GM12872 (cell line): Measurements from ENCODE around the gene TIMP2.

ENCODE experiments used
- TF ChIP-seq, protein P1 (sequence below): IDR thresholded peaks from 3 replicates; pipeline ENCODE4 v1.5.1; 2011; ENCODE audit warnings: low read depth, mild to moderate bottlenecking, low read length, moderate library complexity; ENCODE audit not compliant: insufficient read depth

TIMP2 gene

DNA sequence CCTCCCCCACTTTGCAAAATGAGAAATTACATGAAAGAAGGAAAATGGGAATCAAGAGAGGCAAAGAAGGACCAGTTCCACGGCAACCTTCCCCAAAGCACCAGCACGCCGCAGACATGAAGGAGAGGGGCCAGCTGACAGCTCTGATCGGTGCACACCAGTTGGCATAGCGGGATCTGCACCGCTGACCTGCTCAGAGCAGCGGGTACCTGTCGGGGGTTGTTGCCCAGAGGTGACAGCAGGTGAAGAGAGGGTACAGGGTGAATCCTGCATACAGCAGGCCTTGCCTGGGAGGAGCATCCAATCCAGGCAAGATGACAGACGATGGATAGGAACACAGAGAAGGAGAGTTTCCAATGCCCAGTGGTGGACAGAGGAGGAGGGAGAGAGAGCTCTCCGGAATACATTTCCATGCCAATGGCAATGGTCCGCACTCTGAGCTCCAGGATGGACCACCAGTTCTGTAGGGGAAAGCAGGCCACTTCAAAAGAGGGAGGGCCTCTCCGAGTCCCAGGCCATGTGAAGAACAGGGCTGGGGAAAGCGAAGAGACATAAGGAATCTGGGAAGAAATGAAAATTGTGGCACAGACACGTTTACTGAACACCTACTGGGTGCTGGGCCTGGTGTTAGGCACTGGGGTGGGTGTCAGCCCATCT is 46.2 kb downstream of the TIMP2 start:
- TF ChIP-seq, protein P1, sequence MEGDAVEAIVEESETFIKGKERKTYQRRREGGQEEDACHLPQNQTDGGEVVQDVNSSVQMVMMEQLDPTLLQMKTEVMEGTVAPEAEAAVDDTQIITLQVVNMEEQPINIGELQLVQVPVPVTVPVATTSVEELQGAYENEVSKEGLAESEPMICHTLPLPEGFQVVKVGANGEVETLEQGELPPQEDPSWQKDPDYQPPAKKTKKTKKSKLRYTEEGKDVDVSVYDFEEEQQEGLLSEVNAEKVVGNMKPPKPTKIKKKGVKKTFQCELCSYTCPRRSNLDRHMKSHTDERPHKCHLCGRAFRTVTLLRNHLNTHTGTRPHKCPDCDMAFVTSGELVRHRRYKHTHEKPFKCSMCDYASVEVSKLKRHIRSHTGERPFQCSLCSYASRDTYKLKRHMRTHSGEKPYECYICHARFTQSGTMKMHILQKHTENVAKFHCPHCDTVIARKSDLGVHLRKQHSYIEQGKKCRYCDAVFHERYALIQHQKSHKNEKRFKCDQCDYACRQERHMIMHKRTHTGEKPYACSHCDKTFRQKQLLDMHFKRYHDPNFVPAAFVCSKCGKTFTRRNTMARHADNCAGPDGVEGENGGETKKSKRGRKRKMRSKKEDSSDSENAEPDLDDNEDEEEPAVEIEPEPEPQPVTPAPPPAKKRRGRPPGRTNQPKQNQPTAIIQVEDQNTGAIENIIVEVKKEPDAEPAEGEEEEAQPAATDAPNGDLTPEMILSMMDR, result no peak

DNA sequence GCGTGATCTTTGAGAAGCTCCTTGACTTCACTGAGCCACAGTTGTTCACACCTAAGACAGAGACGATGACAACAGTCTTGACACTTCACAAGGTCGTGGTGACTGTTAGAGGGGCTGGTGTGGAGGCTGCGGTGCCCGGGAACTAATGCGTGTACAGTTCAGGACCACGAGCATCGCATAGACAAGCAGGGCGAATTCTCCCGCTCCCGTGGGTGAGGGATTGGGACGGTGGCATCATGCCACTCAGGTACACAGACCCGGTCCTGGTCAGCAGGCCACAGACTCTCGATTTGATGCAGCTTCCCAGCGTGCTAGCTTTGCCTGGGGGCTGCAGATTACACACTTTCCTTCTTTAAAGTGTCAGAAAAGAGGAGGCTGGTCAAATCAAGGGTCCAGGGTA is 46.9 kb downstream of the TIMP2 start:
- TF ChIP-seq, protein P1, result no peak

DNA sequence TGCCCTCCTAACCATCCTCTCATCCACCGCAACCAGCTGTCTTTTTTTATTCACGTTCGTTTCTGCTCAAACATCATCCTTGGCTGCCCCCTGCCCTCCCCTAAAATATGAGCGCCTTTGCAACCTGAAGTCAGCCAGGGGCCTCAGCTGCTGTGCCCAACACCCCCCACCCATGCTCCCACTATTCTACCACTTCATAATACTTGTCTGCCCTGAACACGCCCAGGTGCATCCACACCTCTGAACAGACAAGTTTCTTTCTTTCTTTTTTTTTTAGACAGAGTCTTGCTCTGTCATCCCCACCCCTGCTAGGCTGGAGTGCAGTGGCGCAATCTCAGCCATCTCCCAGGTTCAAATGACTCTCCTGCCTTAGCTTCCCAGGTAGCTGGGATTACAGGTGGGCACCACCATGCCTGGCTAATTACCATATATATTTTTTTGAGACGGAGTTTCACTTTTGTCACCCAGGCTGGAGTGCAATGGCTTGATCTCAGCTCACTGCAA is 49.0 kb downstream of the TIMP2 start:
- TF ChIP-seq, protein P1, result no peak

DNA sequence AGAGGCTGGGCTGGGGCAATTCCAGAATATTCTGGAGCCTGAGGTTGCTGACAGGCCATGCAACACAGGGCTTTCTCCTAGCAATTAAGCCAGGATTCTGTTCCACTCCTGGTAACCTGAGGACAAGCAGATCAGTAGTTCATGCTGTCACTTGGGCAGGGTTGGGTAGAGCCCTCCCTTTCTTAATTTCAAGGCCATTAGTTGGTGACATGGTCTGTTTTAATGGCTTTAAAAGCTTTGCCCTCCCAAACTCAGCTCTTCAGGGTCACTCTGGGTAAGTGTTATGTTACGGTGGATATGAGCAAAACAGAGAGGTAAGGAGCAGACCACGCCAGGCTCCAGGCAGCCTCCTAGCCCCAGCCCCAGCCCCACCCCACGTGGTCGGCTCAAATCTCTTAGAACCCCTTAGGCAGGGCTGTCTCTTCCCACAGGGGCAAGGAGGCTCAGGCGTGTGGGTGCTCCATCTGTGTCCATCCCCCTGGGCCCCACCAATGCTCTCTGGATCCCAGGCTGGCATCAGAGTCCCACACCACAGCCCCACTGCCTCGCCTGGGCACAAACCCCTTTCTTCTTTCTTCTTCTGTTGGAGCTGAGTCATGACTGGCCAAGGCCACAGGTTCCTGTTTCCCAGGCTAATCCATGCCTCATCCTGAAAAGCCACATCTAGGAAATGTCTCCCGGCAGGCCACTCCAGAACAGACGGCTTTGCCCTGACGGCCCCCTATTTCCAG is 49.7 kb downstream of the TIMP2 start:
- TF ChIP-seq, protein P1, result no peak

DNA sequence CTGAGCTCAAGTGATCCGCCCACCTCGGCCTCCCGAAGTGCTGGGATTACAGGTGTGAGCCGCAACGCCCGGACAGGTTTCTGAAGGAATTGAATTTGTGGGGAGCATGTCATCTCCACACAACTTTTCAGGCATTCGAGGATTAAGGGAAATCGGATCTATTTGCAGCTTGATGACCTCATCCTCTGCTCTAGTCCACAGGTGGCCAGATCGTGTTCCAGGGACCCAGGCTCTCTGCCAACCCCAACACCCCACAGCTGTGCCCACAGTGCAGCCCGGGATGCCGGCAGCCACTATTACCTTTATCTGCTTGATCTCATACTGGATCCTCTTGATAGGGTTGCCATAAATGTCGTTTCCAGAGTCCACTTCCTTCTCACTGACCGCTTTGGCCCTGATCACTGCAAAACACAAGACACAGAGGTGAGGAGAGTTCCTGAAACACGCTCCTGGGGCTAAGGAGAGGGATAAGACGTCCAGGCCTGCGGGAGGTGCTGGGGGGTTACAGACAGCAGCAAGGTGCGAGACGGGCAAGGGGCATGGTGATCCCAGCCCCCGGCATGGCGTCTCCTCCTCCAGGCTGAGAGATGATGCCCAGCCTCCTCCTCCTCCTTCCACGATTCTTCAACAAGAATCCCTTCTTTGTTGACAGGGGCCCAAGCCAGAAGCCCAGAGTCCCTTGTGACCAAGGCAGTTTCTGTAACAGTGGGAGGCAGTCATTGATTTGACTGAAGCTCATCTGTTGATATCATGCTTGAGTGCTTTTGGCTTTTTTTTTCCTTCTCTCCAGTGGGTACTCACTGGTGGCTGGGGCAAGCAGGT is 51.5 kb downstream of the TIMP2 start:
- TF ChIP-seq, protein P1, result no peak

DNA sequence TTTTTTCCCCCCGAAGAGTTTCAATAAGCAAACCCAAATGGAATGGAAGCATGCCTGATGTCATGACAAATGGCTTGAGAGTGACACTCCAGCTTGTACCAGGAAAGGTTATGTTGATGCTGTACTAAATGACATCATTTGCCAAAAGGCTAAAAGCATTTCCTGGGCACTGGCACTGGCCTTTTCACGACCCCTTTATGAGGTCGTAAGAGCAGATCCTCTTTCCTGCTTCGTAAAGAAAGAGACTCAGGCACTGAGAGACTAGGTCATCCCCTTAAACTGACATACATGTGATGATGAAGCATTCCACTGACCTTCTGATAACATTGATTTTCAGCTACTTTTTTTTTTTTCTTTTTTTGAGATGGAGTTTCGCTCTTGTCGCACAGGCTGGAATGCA is 52.7 kb downstream of the TIMP2 start:
- TF ChIP-seq, protein P1, result no peak

DNA sequence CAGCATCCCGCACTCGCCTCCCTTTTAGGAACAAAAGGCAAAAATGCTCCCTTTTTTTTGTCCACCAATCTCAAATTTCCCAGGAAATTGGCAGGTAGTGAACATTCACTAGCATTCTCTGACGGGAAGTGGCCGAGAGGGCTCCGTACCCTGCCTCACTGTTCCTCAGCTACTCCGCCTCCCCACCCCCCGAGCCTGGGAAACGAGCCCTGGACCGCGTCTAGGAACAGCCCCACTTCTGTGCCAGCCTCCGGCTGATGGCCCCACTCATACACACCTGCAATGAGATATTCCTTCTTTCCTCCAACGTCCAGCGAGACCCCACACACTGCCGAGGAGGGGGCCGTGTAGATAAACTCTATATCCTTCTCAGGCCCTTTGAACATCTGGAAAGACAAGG is 54.6 kb downstream of the TIMP2 start:
- TF ChIP-seq, protein P1, result no peak
